HL-60 (cell line): Measurements from ENCODE around the gene MED1.

ENCODE experiments used
- POLR2AphosphoS5 ChIP-seq: IDR thresholded peaks from 2 replicates; pipeline ENCODE4 v1.6.1; 2012; ENCODE audit warnings: low read depth
- TF ChIP-seq, protein P1 (sequence below): IDR thresholded peaks from one replicate; pipeline ENCODE4 v1.5.1; 2011; ENCODE audit warnings: low read length, control low read depth, inconsistent platforms; ENCODE audit not compliant: insufficient read depth
- TF ChIP-seq, protein P2 (sequence below): IDR thresholded peaks from 2 replicates; pipeline ENCODE4 v1.6.1; 2012; ENCODE audit warnings: low read depth; ENCODE audit not compliant: insufficient replicate concordance

DNA sequence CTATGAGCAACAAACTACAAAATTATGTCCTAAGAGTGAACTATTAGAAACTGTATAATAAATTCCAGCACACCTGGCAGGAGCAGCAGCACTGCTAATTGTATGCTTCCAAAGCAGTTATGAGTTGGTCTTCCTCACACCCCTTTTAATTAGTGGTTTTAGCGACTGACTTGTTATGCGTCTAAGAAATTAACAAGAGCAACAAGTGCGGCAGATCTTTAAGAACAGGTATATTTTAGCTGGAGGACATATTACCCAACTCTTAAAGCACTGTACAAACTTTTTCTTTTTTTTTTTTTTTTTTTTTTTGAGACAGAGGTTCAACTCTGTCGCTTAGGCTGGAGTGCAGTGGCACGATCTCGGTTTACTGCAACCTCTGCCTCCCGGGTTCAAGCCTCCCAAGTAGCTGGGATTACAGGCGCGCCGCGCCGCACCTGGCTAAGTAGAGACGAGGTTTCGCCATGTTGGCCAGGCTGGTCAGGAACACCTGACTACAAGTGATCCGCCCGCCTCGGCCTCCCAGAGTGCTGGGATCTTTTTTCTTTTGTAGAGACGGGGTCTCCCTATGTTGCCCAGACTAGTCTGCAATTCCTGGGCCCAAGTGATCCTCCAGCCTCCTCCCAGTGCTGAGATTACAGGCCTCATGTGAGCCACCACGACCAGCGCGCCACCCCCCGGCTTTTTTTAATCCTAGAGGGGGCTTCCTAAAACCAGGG is 48.0 kb downstream of the MED1 start:
- TF ChIP-seq POLR2AphosphoS5 = no peak
- TF ChIP-seq, protein P1, sequence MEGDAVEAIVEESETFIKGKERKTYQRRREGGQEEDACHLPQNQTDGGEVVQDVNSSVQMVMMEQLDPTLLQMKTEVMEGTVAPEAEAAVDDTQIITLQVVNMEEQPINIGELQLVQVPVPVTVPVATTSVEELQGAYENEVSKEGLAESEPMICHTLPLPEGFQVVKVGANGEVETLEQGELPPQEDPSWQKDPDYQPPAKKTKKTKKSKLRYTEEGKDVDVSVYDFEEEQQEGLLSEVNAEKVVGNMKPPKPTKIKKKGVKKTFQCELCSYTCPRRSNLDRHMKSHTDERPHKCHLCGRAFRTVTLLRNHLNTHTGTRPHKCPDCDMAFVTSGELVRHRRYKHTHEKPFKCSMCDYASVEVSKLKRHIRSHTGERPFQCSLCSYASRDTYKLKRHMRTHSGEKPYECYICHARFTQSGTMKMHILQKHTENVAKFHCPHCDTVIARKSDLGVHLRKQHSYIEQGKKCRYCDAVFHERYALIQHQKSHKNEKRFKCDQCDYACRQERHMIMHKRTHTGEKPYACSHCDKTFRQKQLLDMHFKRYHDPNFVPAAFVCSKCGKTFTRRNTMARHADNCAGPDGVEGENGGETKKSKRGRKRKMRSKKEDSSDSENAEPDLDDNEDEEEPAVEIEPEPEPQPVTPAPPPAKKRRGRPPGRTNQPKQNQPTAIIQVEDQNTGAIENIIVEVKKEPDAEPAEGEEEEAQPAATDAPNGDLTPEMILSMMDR = no peak
- TF ChIP-seq, protein P2, sequence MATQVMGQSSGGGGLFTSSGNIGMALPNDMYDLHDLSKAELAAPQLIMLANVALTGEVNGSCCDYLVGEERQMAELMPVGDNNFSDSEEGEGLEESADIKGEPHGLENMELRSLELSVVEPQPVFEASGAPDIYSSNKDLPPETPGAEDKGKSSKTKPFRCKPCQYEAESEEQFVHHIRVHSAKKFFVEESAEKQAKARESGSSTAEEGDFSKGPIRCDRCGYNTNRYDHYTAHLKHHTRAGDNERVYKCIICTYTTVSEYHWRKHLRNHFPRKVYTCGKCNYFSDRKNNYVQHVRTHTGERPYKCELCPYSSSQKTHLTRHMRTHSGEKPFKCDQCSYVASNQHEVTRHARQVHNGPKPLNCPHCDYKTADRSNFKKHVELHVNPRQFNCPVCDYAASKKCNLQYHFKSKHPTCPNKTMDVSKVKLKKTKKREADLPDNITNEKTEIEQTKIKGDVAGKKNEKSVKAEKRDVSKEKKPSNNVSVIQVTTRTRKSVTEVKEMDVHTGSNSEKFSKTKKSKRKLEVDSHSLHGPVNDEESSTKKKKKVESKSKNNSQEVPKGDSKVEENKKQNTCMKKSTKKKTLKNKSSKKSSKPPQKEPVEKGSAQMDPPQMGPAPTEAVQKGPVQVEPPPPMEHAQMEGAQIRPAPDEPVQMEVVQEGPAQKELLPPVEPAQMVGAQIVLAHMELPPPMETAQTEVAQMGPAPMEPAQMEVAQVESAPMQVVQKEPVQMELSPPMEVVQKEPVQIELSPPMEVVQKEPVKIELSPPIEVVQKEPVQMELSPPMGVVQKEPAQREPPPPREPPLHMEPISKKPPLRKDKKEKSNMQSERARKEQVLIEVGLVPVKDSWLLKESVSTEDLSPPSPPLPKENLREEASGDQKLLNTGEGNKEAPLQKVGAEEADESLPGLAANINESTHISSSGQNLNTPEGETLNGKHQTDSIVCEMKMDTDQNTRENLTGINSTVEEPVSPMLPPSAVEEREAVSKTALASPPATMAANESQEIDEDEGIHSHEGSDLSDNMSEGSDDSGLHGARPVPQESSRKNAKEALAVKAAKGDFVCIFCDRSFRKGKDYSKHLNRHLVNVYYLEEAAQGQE = no peak
